Uterus (tissue), 4 donors: Measurements from ENCODE around the gene SSBP3. TPM values are rescaled to one million over a fixed set of nuclear protein-coding genes. Genes with fewer than 3 reads are reported as not detected.
A peak's percentile ranks its signal among the peaks of the same experiment; 100 is the strongest.

Experiments used
- DNase-seq, 2 donors: peaks; one replicate each; pipeline ENCODE4 v3.0.0-alpha.2; 2019 to 2020
- H3K27ac ChIP-seq, 2 donors: fragments of 200-600 bp; sonication (generic); 1 replicate in 1 of 2; 2 replicates in 1 of 2; pipeline ENCODE4 v1.5.1; 2016 to 2018
- H3K27me3 ChIP-seq, 2 donors: fragments of 200-600 bp; sonication (generic); one replicate each; pipeline ENCODE4 v1.5.1; 2018 to 2019; ENCODE audit warnings: control low read depth in 1 of 2
- H3K36me3 ChIP-seq, 2 donors: fragments of 200-600 bp; sonication (generic); one replicate each; pipeline ENCODE4 v1.5.1; 2019; ENCODE audit warnings: control low read depth in 1 of 2
- H3K4me1 ChIP-seq, 2 donors: fragments of 200-600 bp; sonication (generic); one replicate each; pipeline ENCODE4 v1.5.1; 2018 to 2019; ENCODE audit warnings: control low read depth in 1 of 2
- H3K4me3 ChIP-seq, 2 donors: fragments of 200-600 bp; sonication (generic); 1 replicate in 1 of 2; 2 replicates in 1 of 2; pipeline ENCODE4 v1.5.1; 2018 to 2019; ENCODE audit warnings: mild to moderate bottlenecking in 1 of 2
- H3K9me3 ChIP-seq, 2 donors: fragments of 200-600 bp; sonication (generic); one replicate each; pipeline ENCODE4 v1.5.1; 2019; ENCODE audit warnings: control low read depth in 1 of 2
- CTCF ChIP-seq, 4 experiments: fragments of 200-600 bp in 2 of 4; fragments of 450-650 bp in 2 of 4; sonication (generic) in 2 of 4; IDR thresholded peaks; one replicate each; pipeline ENCODE4 v1.5.1; 2016 to 2019; ENCODE audit warnings: antibody characterized with exemption in 4 of 4, mild to moderate bottlenecking in 2 of 4, moderate library complexity in 1 of 4
- POLR2A ChIP-seq, 2 donors: fragments of 450-650 bp; IDR thresholded peaks; one replicate each; pipeline ENCODE4 v1.6.1; 2016; ENCODE audit warnings: antibody characterized with exemption in 2 of 2, mild to moderate bottlenecking in 1 of 2, moderate library complexity in 1 of 2
- intact Hi-C: fragments of 100-400 bp; cut with DNase I; formaldehyde crosslinking; loops from one replicate; pipeline ENCODE4 v1.15.1; 2023; ENCODE audit warnings: low total_unique reads
- total RNA-seq, 4 donors: library from RNA; depleted of rRNA in 3 of 4; stranded (reverse); fragments of >200 nt in 3 of 4; gene quantifications; one replicate each; pipeline versions ENCODE4 v1.1.0 to v1.2.4, GENCODE V29; 2014 to 2023
- donor health status: DM: yes; HTN: yes; CAD: no.

SSBP3 gene
- total RNA-seq, 4 donors from 2014 or later: 19.7 to 125 (median 31.4) TPM

GRCh38 chr1:54417123-54417522, 10.9 kb upstream of the SSBP3 start:
- intact Hi-C loops: no loop called here
- no peak overlapping the region for H3K27ac ChIP-seq
- no peak for DNase-seq
- no peaks in the 10 kb centered on the region for H3K27me3 ChIP-seq
- H3K4me3 ChIP-seq: no peak overlapping the region
- H3K9me3 ChIP-seq: no peaks in the 10 kb centered on the region
- H3K36me3 ChIP-seq: no peaks in the 10 kb centered on the region
- TF ChIP-seq POLR2A (IDR thresholded peaks at IDR 0.05) (no peak), CTCF (IDR thresholded peaks at IDR 0.05) (no peak)
- H3K4me1 ChIP-seq: no peaks in the 10 kb centered on the region

GRCh38 chr1:54416435-54416834, 10.2 kb upstream of the SSBP3 start:
- H3K27ac ChIP-seq: no peak overlapping the region
- DNase-seq: no peak
- no peaks in the 10 kb centered on the region for H3K27me3 ChIP-seq
- H3K9me3 ChIP-seq: no peaks in the 10 kb centered on the region
- no peak overlapping the region for H3K4me3 ChIP-seq
- no peaks in the 10 kb centered on the region for H3K36me3 ChIP-seq
- intact Hi-C loops: no loop called here
- no peaks in the 10 kb centered on the region for H3K4me1 ChIP-seq
- TF ChIP-seq CTCF (IDR thresholded peaks at IDR 0.05) (no peak), POLR2A (IDR thresholded peaks at IDR 0.05) (no peak)

GRCh38 chr1:54415991-54416390, 9.8 kb upstream of the SSBP3 start:
- no peaks in the 10 kb centered on the region for H3K36me3 ChIP-seq
- H3K27me3 ChIP-seq: no peaks in the 10 kb centered on the region
- intact Hi-C loops: no loop called here
- no peak overlapping the region for H3K27ac ChIP-seq
- no peaks in the 10 kb centered on the region for H3K4me1 ChIP-seq
- no peak overlapping the region for H3K4me3 ChIP-seq
- no peak for DNase-seq
- no peak for TF ChIP-seq CTCF (IDR thresholded peaks at IDR 0.05)
- no peak for TF ChIP-seq POLR2A (IDR thresholded peaks at IDR 0.05)
- no peaks in the 10 kb centered on the region for H3K9me3 ChIP-seq

- TF ChIP-seq POLR2A (IDR thresholded peaks at IDR 0.05): no peak
- no peak for TF ChIP-seq CTCF (IDR thresholded peaks at IDR 0.05)
- H3K27me3 ChIP-seq: no peaks in the 10 kb centered on the region
- no peak overlapping the region for H3K27ac ChIP-seq
- no peaks in the 10 kb centered on the region for H3K4me1 ChIP-seq
- no peak for DNase-seq
- intact Hi-C loops: no loop called here
- no peak overlapping the region for H3K4me3 ChIP-seq
- no peaks in the 10 kb centered on the region for H3K36me3 ChIP-seq
- H3K9me3 ChIP-seq: no peaks in the 10 kb centered on the region
Observed at GRCh38 chr1:54415533-54415932, 9.3 kb upstream of the SSBP3 start.

- H3K9me3 ChIP-seq: no peaks in the 10 kb centered on the region
- H3K27ac ChIP-seq: peak overlapping the region in 1 of 2 donors; percentile 56
- peaks cover 0 to 8% of the 10 kb centered on the region in 2 donors for H3K4me1 ChIP-seq
- H3K4me3 ChIP-seq: no peak overlapping the region
- TF ChIP-seq CTCF (IDR thresholded peaks at IDR 0.05): no peak
- no peak for TF ChIP-seq POLR2A (IDR thresholded peaks at IDR 0.05)
- DNase-seq: no peak
- intact Hi-C loops: no loop called here
- H3K27me3 ChIP-seq: no peaks in the 10 kb centered on the region
- H3K36me3 ChIP-seq: no peaks in the 10 kb centered on the region
Observed at GRCh38 chr1:54413732-54414131, 7.5 kb upstream of the SSBP3 start.
